OCI-LY3 (cell line): ENCODE data around the gene EPHB1.

Experiments used
- CTCF ChIP-seq: fragments of 200-600, 300-600 bp; sonication (generic); IDR thresholded peaks from 2 replicates; pipeline ENCODE4 v1.5.1; 2014; ENCODE audit warnings: antibody characterized with exemption, low read length, low read depth
- EZH2phosphoT487 ChIP-seq: fragments of 200-600 bp; shearing (Covaris generic); IDR thresholded peaks from 2 replicates; pipeline ENCODE4 v1.6.1; 2018; ENCODE audit warnings: antibody characterized with exemption, mixed run types, low read depth

GRCh38 chr3:134939978-134940377 is 144.9 kb downstream of the EPHB1 start:
- TF ChIP-seq CTCF (no peak), EZH2phosphoT487 (no peak)
